Measurements from ENCODE around the gene UBL3. TPM values are rescaled to one million over a fixed set of nuclear protein-coding genes. Genes with fewer than 3 reads are reported as not detected.

The UBL3 gene
- total and polyA plus RNA-seq, 2 of the 8 experiments (the other 6 are each of a cell fraction or from before 2014, with no cell fraction given) = 5.3 to 16.1 TPM

DNA sequence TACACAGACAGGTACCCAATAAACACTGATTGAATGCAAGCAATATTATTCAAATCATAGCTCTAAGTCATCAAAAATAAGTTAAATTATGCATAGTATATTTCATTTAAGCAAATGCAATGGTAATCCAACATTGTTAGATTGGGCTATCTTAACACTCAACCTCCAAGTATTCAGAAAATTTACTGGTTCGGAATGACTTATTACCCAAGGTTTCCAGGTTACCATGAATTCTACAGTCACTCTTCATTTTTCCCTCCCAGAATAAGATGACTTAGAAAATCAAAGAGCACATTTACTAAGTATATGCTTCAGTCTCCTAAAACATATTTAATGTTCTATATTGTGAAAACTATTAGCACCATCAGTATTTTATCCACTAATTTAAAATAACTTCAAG lies 6.0 kb downstream of the UBL3 start (continued):
- TF ChIP-seq BCL11A (IDR thresholded peaks at IDR 0.05; ENCODE audit: low read depth in 2 of 2, low read length in 2 of 2) = no peak
- TF ChIP-seq POLR2AphosphoS5 (IDR thresholded peaks at IDR 0.05; ENCODE audit: low read depth, low read length) = no peak
- TF ChIP-seq, protein P1, sequence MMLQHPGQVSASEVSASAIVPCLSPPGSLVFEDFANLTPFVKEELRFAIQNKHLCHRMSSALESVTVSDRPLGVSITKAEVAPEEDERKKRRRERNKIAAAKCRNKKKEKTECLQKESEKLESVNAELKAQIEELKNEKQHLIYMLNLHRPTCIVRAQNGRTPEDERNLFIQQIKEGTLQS (IDR thresholded peaks at IDR 0.05; ENCODE audit: insufficient read depth, low read depth, low read length) = no peak
